Kidney (tissue), 14 donors: ENCODE data around the gene C14orf93. TPM values are rescaled to one million over a fixed set of nuclear protein-coding genes. Genes with fewer than 3 reads are reported as not detected.

ENCODE experiments used
- DNase-seq, 5 donors: peaks; one replicate each; pipeline ENCODE4 v3.0.0-alpha.2; 2013 to 2020
- FAIRE-seq: peaks from 2 replicates; lab custom pipeline; 2012; peaks lifted over from hg19 to GRCh38; lab: Jason Lieb, UNC
- H3K27ac ChIP-seq, 2 donors: one replicate each; pipeline ENCODE4 v1.7.0; 2013; ENCODE audit warnings: low read depth in 2 of 2, low read length in 2 of 2, inconsistent platforms in 1 of 2
- H3K27me3 ChIP-seq: one replicate; pipeline ENCODE4 v1.7.1; 2013; ENCODE audit warnings: low read length, inconsistent platforms; ENCODE audit not compliant: control insufficient read depth, insufficient read depth
- H3K36me3 ChIP-seq, 3 donors: one replicate each; pipeline versions ENCODE4 v1.7.0 to v1.7.1; 2013; ENCODE audit warnings: low read length in 3 of 3, control low read depth in 1 of 3, inconsistent platforms in 1 of 3; ENCODE audit not compliant: insufficient read depth in 3 of 3, control insufficient read depth in 2 of 3
- H3K4me1 ChIP-seq, 3 donors: one replicate each; pipeline versions ENCODE4 v1.7.0 to v1.7.1; 2013; ENCODE audit warnings: low read length in 3 of 3, inconsistent platforms in 1 of 3, low read depth in 1 of 3; ENCODE audit not compliant: control insufficient read depth in 2 of 3, insufficient read depth in 2 of 3
- H3K4me3 ChIP-seq, 3 donors: one replicate each; pipeline versions ENCODE4 v1.7.0 to v1.8.1; 2013; ENCODE audit warnings: low read length in 3 of 3, control low read depth in 1 of 3, inconsistent platforms in 1 of 3
- H3K9ac ChIP-seq, 3 donors: one replicate each; pipeline versions ENCODE4 v1.7.0 to v1.7.1; 2013; ENCODE audit warnings: low read length in 3 of 3, control low read depth in 1 of 3, inconsistent platforms in 1 of 3
- H3K9me3 ChIP-seq, 3 donors: one replicate each; pipeline versions ENCODE4 v1.7.0 to v1.7.1; 2013; ENCODE audit warnings: low read length in 3 of 3, control low read depth in 1 of 3, inconsistent platforms in 1 of 3; ENCODE audit not compliant: control insufficient read depth in 2 of 3, insufficient read depth in 1 of 3
- CTCF ChIP-seq: IDR thresholded peaks from 3 replicates; pipeline ENCODE4 v1.5.1; 2012; ENCODE audit warnings: mild to moderate bottlenecking, moderate library complexity, borderline replicate concordance; ENCODE audit not compliant: insufficient read depth; ENCODE audit errors: extremely low read depth
- intact Hi-C: fragments of 100-400 bp; cut with DNase I; formaldehyde crosslinking; loops from one replicate; pipeline ENCODE4 v1.11.1; 2022
- polyA plus RNA-seq: library from polyadenylated mRNA; stranded (reverse); fragments of 350-450 nt; fragmentation: Illumina TruSeq; extraction: RNeasy Lipid Tissue Mini Kit (QIAGEN cat#74804); gene quantifications from one replicate; pipeline ENCODE4 v1.2.3, GENCODE V29; 2014; ENCODE audit warnings: low read depth, low replicate concordance; ENCODE audit not compliant: insufficient read depth
- total RNA-seq: library from RNA; stranded (reverse); fragmentation: NEBNext Ultra II Directional; extraction: Animal tissue kit (Norgen Biotek cat#: 25700); gene quantifications from one replicate; pipeline ENCODE4 v1.2.1, GENCODE V29; 2021
- donor health status: control.
- donor health status: control.
- donor health status: control.
- donor health status: control.
- donor health status: control.
- donor health status: DM: yes; HTN: yes; CAD: no.
- donor health status: Normal renal cell carcinoma (clear cell type).

Gene C14orf93
- total and polyA plus RNA-seq, 2 donors from 2014 or later = 9.5 to 9.6 TPM

GRCh38 chr14:22997676-22998323 lies 12.1 kb downstream of the C14orf93 start:
- no peaks in the 10 kb centered on the region for H3K27me3 ChIP-seq
- H3K9me3 ChIP-seq = no peaks in the 10 kb centered on the region
- peaks cover 0 to 6% (median 4%) of the 10 kb centered on the region in 3 donors for H3K4me1 ChIP-seq
- FAIRE-seq (no peak), DNase-seq (no peak)
- no peaks in the 10 kb centered on the region for H3K36me3 ChIP-seq
- intact Hi-C loops = no loop called here
- H3K9ac ChIP-seq = no peak overlapping the region
- no peak overlapping the region for H3K27ac ChIP-seq
- no peak overlapping the region for H3K4me3 ChIP-seq
- TF ChIP-seq CTCF = no peak

- FAIRE-seq = no peak
- H3K36me3 ChIP-seq = no peaks in the 10 kb centered on the region
- H3K27me3 ChIP-seq = no peaks in the 10 kb centered on the region
- H3K9me3 ChIP-seq = no peaks in the 10 kb centered on the region
- H3K4me3 ChIP-seq = no peak overlapping the region
- peak in 4 of 5 donors; percentile 89 to 95 (median 92) for DNase-seq
- H3K4me1 ChIP-seq = peaks cover 0 to 6% (median 4%) of the 10 kb centered on the region in 3 donors
- H3K27ac ChIP-seq = no peak overlapping the region
- intact Hi-C loops = no loop called here
- H3K9ac ChIP-seq = no peak overlapping the region
- no peak for TF ChIP-seq CTCF
These were observed 12.9 kb downstream of the C14orf93 start for GRCh38 chr14:22996768-22997654.

- no peak for DNase-seq
- intact Hi-C loops = no loop called here
These were observed 13.9 kb downstream of the C14orf93 start for GRCh38 chr14:22995889-22996625.

More at GRCh38 chr14:22995889-22996625, 13.9 kb downstream of the C14orf93 start:
- Histone ChIP-seq H3K4me1 (peaks cover 0 to 6% (median 4%) of the 10 kb centered on the region in 3 donors), H3K36me3 (no peaks in the 10 kb centered on the region), H3K9ac (no peak overlapping the region), H3K9me3 (no peaks in the 10 kb centered on the region), H3K4me3 (no peak overlapping the region), H3K27me3 (no peaks in the 10 kb centered on the region), H3K27ac (no peak overlapping the region)
- no peak for TF ChIP-seq CTCF
- FAIRE-seq = no peak
